Choroid plexus epithelial cell (primary cell): ENCODE results near the gene PRXL2B.

Experiments
- DNase-seq: peaks from one replicate; pipeline ENCODE4 v3.0.0-alpha.2; 2010; ENCODE audit warnings: low read depth
- H3K4me3 ChIP-seq: 2 replicates; pipeline ENCODE4 v1.5.1; 2011; ENCODE audit warnings: low read depth, mild to moderate bottlenecking, control low read depth, low read length, moderate library complexity
- TF ChIP-seq, protein P1 (sequence below): conservative IDR thresholded peaks from 2 replicates; pipeline ENCODE4 v1.5.1; 2011; ENCODE audit warnings: low read depth, mild to moderate bottlenecking, control low read depth, inconsistent platforms, low read length, moderate library complexity

Gene PRXL2B

DNA sequence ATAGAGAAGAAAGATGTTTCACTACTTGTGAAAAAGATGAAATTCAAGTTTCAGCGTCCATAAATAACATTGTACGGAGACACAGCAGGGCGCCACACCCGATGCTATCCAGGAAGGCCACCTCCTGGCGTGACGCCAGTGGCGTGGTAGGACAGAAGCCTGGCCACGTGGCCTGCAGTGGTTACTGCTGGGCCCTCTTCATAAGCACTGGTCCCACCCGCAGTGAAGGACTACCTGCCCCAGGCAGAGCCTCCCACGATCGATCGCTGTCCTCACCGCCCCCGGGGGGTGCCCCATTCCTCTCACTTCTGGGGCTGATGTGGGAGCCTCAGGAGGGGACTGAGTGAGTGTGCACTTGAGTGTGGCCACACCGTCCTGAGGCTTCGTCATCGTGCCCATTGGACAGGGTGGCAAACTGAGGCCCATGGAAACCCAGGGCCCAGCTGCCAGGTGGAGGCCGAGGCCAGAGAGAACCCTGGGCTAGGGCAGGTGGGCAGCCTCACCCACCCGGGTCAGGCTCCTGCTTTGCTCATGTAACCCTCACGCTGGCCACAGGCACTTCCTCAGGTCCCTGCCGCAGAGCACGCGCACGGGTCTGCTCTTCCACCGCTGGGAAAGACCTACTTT is 44.8 kb upstream of the PRXL2B start:
- TF ChIP-seq, protein P1, sequence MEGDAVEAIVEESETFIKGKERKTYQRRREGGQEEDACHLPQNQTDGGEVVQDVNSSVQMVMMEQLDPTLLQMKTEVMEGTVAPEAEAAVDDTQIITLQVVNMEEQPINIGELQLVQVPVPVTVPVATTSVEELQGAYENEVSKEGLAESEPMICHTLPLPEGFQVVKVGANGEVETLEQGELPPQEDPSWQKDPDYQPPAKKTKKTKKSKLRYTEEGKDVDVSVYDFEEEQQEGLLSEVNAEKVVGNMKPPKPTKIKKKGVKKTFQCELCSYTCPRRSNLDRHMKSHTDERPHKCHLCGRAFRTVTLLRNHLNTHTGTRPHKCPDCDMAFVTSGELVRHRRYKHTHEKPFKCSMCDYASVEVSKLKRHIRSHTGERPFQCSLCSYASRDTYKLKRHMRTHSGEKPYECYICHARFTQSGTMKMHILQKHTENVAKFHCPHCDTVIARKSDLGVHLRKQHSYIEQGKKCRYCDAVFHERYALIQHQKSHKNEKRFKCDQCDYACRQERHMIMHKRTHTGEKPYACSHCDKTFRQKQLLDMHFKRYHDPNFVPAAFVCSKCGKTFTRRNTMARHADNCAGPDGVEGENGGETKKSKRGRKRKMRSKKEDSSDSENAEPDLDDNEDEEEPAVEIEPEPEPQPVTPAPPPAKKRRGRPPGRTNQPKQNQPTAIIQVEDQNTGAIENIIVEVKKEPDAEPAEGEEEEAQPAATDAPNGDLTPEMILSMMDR = no peak
- peak; percentile 60 for DNase-seq
- H3K4me3 ChIP-seq = no peak overlapping the region

DNA sequence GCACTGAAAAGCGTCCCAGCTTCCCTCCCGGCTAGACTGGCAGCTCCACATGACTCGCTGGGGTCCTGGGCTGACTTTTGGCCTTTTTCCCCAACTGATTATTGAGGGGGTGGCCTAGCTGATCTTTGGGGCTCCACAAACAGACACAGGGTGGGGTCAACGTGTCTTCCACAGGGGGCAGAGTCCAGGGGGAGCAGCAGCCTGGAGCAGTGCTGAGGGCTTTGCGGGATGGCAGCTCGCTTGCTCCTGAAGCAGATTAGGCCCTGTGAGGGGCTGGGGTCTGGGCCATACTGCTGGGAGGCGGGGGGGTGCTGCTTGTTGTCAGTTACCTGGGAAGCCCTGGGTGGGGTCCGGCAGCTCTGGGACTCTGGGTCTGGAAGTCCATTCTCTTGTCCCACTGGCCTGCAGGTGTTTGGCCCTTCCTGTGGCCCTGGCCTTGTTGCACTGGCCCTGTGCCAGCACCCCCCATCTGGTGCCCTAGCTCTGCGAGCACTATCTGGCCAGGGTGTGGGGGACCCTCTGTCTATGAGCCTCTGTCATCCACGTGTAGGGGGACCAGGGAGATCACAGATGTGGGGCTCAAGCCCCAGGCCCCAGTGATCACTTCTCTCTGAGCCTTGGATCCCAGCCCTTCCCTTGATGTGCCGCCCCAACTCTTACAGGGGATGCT is 44.2 kb upstream of the PRXL2B start:
- no peak overlapping the region for H3K4me3 ChIP-seq
- no peak for DNase-seq
- TF ChIP-seq, protein P1 = no peak

DNA sequence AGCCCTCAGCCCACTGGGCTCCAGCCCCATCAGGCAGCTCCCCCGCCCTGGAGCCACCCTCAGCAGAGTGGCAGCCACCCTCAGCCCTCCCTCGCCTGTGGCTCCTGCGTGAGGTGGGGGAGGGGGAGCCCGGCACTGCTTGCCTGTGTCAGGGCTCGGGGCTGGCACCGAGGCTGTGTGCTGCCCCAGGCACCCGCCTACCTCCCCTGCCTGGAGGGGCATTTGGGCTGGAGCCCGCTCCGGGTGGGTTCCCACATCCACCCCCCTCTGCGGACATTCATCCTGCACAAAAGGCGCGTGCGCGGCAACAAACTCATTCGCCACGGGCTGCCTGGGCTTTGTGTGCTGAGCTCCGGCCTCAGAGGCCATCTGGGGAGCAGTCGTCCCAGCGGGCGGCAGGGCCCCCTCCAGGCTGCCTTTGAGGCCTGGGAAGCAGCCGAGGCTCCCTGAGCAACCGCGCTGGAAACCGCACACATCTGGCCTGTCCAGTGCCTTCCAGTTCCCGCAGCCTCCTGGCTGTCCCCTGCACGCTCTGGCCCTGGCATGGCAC is 43.0 kb upstream of the PRXL2B start:
- no peak overlapping the region for H3K4me3 ChIP-seq
- DNase-seq = peak; percentile 73
- TF ChIP-seq, protein P1 = no peak

DNA sequence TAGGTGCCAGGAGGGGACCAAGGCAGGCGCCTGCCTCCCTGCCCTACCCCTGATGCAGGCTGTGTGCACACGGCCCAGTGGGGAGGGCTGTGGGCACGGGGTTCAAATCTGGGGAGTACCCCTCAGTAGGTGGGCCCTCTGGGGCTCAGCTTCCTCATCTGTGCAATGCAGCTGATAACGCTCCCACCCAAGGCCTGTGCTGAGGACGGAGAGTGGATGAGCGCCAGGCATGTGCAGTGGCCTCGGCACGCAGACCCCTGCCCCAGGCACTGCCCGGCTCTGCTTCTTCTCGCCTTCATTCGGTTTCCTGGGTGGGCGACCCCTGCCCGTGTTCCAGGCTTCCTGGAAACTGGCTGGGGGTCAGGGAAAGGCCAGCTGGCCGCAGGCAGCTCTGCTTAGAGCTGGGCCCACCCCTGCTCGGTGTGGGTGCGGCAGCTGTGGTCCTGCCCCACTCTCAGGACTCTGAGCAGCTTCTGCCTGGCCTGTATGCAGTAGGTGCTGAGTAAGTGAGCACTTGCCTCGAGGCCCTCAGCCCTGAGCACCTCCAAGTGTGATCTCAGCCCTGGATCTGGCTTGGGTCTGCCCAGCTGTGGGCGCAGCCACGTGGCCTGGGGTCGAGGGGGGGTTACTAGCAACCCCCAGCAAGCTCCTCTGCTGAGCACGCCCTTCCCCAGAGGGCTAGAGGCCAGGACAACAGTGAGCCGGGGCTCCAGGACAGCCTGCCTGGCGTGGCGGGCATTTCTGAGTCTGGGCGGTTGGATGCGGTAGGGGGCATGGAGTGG is 42.3 kb upstream of the PRXL2B start:
- TF ChIP-seq, protein P1 = no peak
- peak; percentile 53 for DNase-seq
- H3K4me3 ChIP-seq = no peak overlapping the region

DNA sequence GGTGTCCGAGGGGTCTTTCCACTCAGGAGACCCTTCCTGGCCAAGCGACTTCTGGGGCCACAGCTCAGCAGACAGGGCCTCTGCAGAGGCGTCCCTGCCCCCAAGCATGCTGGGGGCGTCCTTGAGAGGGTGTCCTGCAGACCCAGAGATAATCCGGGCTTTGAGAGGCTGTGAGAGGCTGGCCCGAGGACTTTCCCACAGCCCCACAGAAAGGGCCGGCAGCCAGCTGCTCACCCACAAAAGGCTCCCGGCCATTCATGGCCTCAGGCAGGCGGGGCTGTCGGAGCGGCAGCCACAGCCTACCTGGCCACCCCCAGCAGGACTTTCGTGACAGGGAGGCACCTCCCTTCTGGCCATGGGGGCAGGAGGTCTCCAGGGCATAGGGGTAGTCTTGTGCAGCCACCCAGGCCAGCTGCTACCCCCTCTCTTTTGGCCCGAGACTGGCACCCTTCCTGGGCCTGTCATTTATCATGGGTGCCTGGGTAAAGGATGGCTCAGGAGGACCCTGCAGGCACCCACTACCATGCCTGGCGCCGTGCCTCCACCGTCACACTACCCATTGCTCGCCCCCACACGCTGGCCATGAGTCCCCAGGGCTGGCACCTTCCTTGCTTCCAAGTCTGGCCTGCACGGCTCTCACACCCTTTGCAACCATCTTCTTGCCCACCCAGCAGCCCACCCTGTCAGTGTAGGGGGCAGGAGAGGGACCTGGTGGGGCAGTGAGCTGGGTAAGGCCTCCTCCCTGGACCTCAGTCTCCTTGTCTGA is 41.5 kb upstream of the PRXL2B start:
- TF ChIP-seq, protein P1 = no peak
- no peak for DNase-seq
- H3K4me3 ChIP-seq = no peak overlapping the region

DNA sequence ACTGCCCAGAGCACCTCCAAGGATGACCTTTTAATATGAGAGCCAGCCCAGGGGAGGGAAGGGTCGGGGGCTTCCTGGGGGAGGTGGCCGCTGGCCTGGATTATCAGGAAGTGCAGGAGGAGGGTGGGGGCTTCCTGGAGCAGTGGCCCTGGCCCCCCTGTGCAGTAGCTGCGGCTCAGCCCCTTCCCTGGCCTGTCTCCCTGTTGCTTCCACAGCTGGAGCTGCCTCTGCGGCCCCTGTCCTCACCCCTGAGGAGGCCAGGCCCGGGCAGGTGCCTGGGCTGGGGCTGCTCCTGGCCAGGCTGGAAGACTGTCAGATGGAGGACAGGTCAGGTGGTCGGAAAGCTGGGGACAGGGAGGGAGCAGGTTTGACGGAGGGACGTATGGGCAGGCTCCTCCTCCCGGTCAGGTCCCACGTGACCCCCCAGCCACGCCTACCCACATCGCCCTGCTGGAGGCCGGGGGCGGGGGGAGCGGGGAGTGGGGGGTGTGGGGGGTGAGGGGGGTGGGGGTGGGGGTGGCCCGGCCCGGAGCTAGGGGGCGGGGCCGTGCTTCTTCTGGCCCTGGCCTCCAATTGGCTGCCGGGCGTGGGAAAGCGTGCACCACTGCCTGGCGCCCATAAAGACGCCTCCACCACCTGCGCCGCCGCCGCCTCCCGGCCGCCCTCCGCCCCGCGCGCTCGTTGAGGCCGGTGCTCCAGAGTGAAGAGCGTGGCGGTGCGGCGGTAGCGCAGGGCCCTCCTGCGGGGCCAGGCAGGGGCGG is 40.6 kb upstream of the PRXL2B start:
- peak overlapping the region; percentile 45 for H3K4me3 ChIP-seq
- TF ChIP-seq, protein P1 = no peak
- peak; percentile 58 for DNase-seq
